K562 (cell line): ENCODE data around the gene MRI1. TPM values are rescaled to one million over a fixed set of nuclear protein-coding genes. Genes with fewer than 3 reads are reported as not detected.

Experiments
- ATAC-seq: fragments of 200-7000 bp; cut with Tn5 transposase; 3 replicates; pipeline ENCODE4 v1.9.1; 2020; ENCODE audit warnings: moderate library complexity
- BruUV-seq: library from RNA; stranded (reverse); fragments of 400-500 nt; replicated peaks from 2 replicates; lab custom pipeline; 2021; lab: Mats Ljungman, UMichigan
- CTCF ChIA-PET: fragments of 300-600 bp; formaldehyde crosslinking; extraction: SDS; loops from one replicate; lab custom pipeline; 2021; ENCODE audit warnings: low intra/inter-chr PET ratio; lab: Yijun Ruan, JAX
- POLR2A ChIA-PET: fragments of 300-600, 350-650 bp; sonication (Branson Sonifier 250); formaldehyde crosslinking; extraction: SDS; loops from one replicate; lab custom pipeline; 2021; ENCODE audit warnings: antibody characterized with exemption, inconsistent platforms; lab: Yijun Ruan, JAX
- DNase-seq, 4 experiments: peaks; one replicate each; pipeline versions ENCODE4 v3.0.0 to v3.0.0-alpha.2; 2011 to 2018; ENCODE audit warnings: low spot score in 3 of 4, mixed read lengths in 3 of 4; ENCODE audit errors: extremely low read depth in 1 of 4
- FAIRE-seq: peaks from 2 replicates; lab custom pipeline; 2011; peaks lifted over from hg19 to GRCh38; lab: Jason Lieb, UNC
- H2AFZ ChIP-seq: 2 replicates; pipeline ENCODE4 v1.6.0; 2011; ENCODE audit warnings: low read depth, low read length, control low read depth, inconsistent platforms
- H3K27ac ChIP-seq: fragments of 200-600 bp; 3 replicates; pipeline ENCODE4 v1.8.0; 2011; ENCODE audit warnings: low read depth, mild to moderate bottlenecking, control low read depth, inconsistent platforms, low read length, moderate library complexity, mixed read lengths; ENCODE audit errors: extremely low read depth
- H3K27me3 ChIP-seq, 2 experiments: fragments of 300-600 bp in 1 of 2; 2 replicates in 1 of 2; 3 replicates in 1 of 2; pipeline versions ENCODE4 v1.6.0 to v1.8.0; 2011; ENCODE audit warnings: inconsistent platforms in 2 of 2, low read length in 2 of 2, mild to moderate bottlenecking in 1 of 2, mixed read lengths in 1 of 2, moderate library complexity in 1 of 2; ENCODE audit not compliant: control insufficient read depth in 2 of 2, insufficient read depth in 2 of 2
- H3K36me3 ChIP-seq: fragments of 300-600 bp; 3 replicates; pipeline ENCODE4 v1.8.0; 2011; ENCODE audit warnings: mild to moderate bottlenecking, low read length, inconsistent platforms; ENCODE audit not compliant: control insufficient read depth, insufficient read depth
- H3K4me1 ChIP-seq, 2 experiments: fragments of 200-600 bp in 1 of 2; replicated peaks in 1 of 2; 2 replicates in 1 of 2; 3 replicates in 1 of 2; pipeline versions ENCODE4 v1.5.1 to v1.8.0; 2011; ENCODE audit warnings: inconsistent platforms in 2 of 2, low read length in 2 of 2, mild to moderate bottlenecking in 1 of 2, mixed read lengths in 1 of 2, moderate library complexity in 1 of 2; ENCODE audit not compliant: control insufficient read depth in 2 of 2, insufficient read depth in 2 of 2
- H3K4me2 ChIP-seq: 2 replicates; pipeline ENCODE4 v1.6.1; 2011; ENCODE audit warnings: low read length, control low read depth, inconsistent platforms, mixed read lengths; ENCODE audit not compliant: insufficient read depth
- H3K4me3 ChIP-seq: fragments of 200-600 bp; sonication (generic), shearing (Covaris generic); 2 replicates; pipeline ENCODE4 v1.5.1; 2016; ENCODE audit warnings: control low read depth, inconsistent platforms
- H3K79me2 ChIP-seq: fragments of 200-600 bp; 3 replicates; pipeline ENCODE4 v1.8.0; 2011; ENCODE audit warnings: low read length, inconsistent platforms; ENCODE audit not compliant: control insufficient read depth, insufficient read depth
- H3K9ac ChIP-seq, 2 experiments: 2 replicates each; pipeline versions ENCODE4 v1.6.0 to v1.6.1; 2011; ENCODE audit warnings: low read depth in 2 of 2, low read length in 2 of 2, control low read depth in 1 of 2, inconsistent platforms in 1 of 2, mild to moderate bottlenecking in 1 of 2, mixed read lengths in 1 of 2; ENCODE audit not compliant: insufficient read depth in 1 of 2
- H3K9me1 ChIP-seq: one replicate; pipeline ENCODE4 v1.6.0; 2011; ENCODE audit warnings: inconsistent platforms, mild to moderate bottlenecking, low read length, moderate library complexity; ENCODE audit not compliant: control insufficient read depth, insufficient read depth
- H3K9me3 ChIP-seq: replicated peaks from 2 replicates; pipeline ENCODE4 v1.5.1; 2011; ENCODE audit warnings: low read depth, low read length, inconsistent platforms; ENCODE audit not compliant: control insufficient read depth, insufficient read depth
- H4K20me1 ChIP-seq: replicated peaks from 2 replicates; pipeline ENCODE4 v1.6.1; 2011; ENCODE audit warnings: low read length, inconsistent platforms, mixed read lengths; ENCODE audit not compliant: control insufficient read depth, insufficient read depth
- BDP1 ChIP-seq: IDR thresholded peaks from 3 replicates; pipeline ENCODE4 v1.6.1; 2011; ENCODE audit not compliant: insufficient read length, insufficient read depth
- EP300 ChIP-seq: IDR thresholded peaks from 2 replicates; pipeline ENCODE4 v1.6.1; 2012; ENCODE audit warnings: low read length, improper control_type of control experiment
- HDAC1 ChIP-seq, 2 experiments: fragments of 450-650 bp; IDR thresholded peaks; 2 replicates each; pipeline ENCODE4 v1.6.1; 2016 to 2017; ENCODE audit warnings: inconsistent platforms in 1 of 2, mild to moderate bottlenecking in 1 of 2, moderate library complexity in 1 of 2
- PTRF ChIP-seq: fragments of 450-650 bp; IDR thresholded peaks from 2 replicates; pipeline ENCODE4 v1.6.1; 2016; ENCODE audit warnings: mild to moderate bottlenecking, missing genetic modification characterization, missing compliant biosample characterization
- SREBF2 ChIP-seq: sonication (generic); formaldehyde crosslinking; IDR thresholded peaks from 2 replicates; pipeline ENCODE4 v1.4.0; 2020; ENCODE audit warnings: mild to moderate bottlenecking, missing genetic modification reagents
- STAG1 ChIP-seq: sonication (generic); formaldehyde crosslinking; IDR thresholded peaks from 2 replicates; pipeline ENCODE4 v1.5.0; 2020; ENCODE audit warnings: missing genetic modification reagents, borderline replicate concordance
- ZNF551 ChIP-seq: fragments of 250-450 bp; sonication (Bioruptor Pico); IDR thresholded peaks from 2 replicates; pipeline ENCODE4 v1.5.0; 2021; ENCODE audit warnings: mild to moderate bottlenecking, moderate library complexity
- WGBS: fragments of 100-300 bp; shearing (Covaris generic); methylation state at CpG from one replicate; pipeline ENCODE4 v1.1.6; 2016; ENCODE audit warnings: low coverage, mixed read lengths; ENCODE audit not compliant: insufficient coverage; ENCODE audit errors: missing lambda C conversion rate; 5-methylcytosine and 5-hydroxymethylcytosine counted together
- in situ Hi-C: fragments of 300-500 bp; cut with MboI; formaldehyde crosslinking; loops from 4 replicates; pipeline ENCODE4 v1.15.0; 2018; ENCODE audit warnings: inconsistent platforms, mixed read lengths
- intact Hi-C: fragments of 100-400 bp; cut with micrococcal nuclease; formaldehyde crosslinking; loops from 2 replicates; pipeline ENCODE4 v1.14.2; 2022
- polyA plus RNA-seq, 8 experiments: library from polyadenylated mRNA; depleted of rRNA in 4 of 8; stranded (reverse) in 5 of 8; unstranded in 3 of 8; fragments of >200 nt; fragmentation: Nextera tagmentation in 2 of 8; fragmentation: Illumina TruSeq in 1 of 8; extraction: Ambion mirVana in 2 of 8; extraction: Trizol in 1 of 8; gene quantifications; 2 replicates each; pipeline versions ENCODE4 v1.2.1 to v1.2.3, GENCODE V29; 2011 to 2014; ENCODE audit warnings: inconsistent platforms in 1 of 8, missing spikeins in 1 of 8
- total RNA-seq, 7 experiments: library from RNA; depleted of rRNA in 6 of 7; stranded (reverse); fragments of >200 nt in 6 of 7; fragmentation: Illumina TruSeq in 2 of 7; extraction: Trizol in 2 of 7; gene quantifications; 2 replicates each; pipeline versions ENCODE4 v1.2.1 to v1.2.3, GENCODE V29; 2011 to 2021; ENCODE audit warnings: low replicate concordance in 1 of 7
- TF ChIP-seq, protein P1 (sequence below): fragments of 450-650 bp; formaldehyde crosslinking; IDR thresholded peaks from 2 replicates; pipeline ENCODE4 v1.4.0; 2022; ENCODE audit warnings: missing genetic modification characterization
- TF ChIP-seq, protein P2 (sequence below): fragments of 250-450 bp; sonication (Bioruptor Pico); IDR thresholded peaks from 2 replicates; pipeline ENCODE4 v1.8.0; 2022; ENCODE audit warnings: moderate library complexity, mild to moderate bottlenecking, inconsistent platforms
- TF ChIP-seq, protein P3 (sequence below), 2 experiments: fragments of 150-350 bp in 1 of 2; IDR thresholded peaks; 2 replicates each; pipeline ENCODE4 v1.6.1; 2012 to 2016; ENCODE audit warnings: low read depth in 2 of 2, low read length in 2 of 2, mild to moderate bottlenecking in 1 of 2, moderate library complexity in 1 of 2

The MRI1 gene
- total and polyA plus RNA-seq, 9 of the 15 experiments (the other 6 are each of a cell fraction or from before 2014, with no cell fraction given): 5.5 to 57.4 (median 28.2) TPM

DNA sequence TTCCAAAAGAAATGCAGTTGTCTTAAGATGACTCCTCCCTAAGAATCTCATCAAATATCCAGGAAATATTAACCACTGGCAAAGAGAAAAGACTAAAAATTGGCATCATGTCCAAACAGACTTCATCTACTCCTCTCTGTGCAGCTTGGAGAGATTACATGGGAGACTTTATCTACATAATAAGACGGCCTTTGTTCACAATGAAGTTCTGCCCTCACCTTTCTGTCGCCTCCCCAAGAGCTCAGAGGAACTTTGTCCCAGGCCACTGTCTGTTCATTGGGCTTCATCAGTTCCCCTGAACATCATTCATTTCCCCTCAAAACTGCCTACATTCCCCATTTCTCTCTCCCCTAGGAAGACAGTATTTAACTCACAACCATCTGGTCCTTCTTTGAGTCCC is 22.4 kb upstream of the MRI1 start:
- H3K9me1 ChIP-seq: no peaks in the 10 kb centered on the region
- DNase-seq (no peak), ATAC-seq (no peak), FAIRE-seq (no peak)
- no peak overlapping the region for H2AFZ ChIP-seq
- no TSS peak for BruUV-seq
- CTCF ChIA-PET: no interaction called here
- in situ Hi-C loops: no loop called here
- TF ChIP-seq PTRF (tag) (no peak), ZNF551 (CRISPR knock-in tag) (no peak), STAG1 (CRISPR knock-in tag) (no peak), EP300 (no peak), SREBF2 (CRISPR knock-in tag) (no peak), HDAC1 (IDR thresholded peaks at IDR 0.05) (no peak), BDP1 (no peak)
- TF ChIP-seq, protein P1, sequence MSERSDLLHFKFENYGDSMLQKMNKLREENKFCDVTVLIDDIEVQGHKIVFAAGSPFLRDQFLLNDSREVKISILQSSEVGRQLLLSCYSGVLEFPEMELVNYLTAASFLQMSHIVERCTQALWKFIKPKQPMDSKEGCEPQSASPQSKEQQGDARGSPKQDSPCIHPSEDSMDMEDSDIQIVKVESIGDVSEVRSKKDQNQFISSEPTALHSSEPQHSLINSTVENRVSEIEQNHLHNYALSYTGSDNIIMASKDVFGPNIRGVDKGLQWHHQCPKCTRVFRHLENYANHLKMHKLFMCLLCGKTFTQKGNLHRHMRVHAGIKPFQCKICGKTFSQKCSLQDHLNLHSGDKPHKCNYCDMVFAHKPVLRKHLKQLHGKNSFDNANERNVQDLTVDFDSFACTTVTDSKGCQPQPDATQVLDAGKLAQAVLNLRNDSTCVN (CRISPR knock-in tag): no peak
- TF ChIP-seq, protein P2, sequence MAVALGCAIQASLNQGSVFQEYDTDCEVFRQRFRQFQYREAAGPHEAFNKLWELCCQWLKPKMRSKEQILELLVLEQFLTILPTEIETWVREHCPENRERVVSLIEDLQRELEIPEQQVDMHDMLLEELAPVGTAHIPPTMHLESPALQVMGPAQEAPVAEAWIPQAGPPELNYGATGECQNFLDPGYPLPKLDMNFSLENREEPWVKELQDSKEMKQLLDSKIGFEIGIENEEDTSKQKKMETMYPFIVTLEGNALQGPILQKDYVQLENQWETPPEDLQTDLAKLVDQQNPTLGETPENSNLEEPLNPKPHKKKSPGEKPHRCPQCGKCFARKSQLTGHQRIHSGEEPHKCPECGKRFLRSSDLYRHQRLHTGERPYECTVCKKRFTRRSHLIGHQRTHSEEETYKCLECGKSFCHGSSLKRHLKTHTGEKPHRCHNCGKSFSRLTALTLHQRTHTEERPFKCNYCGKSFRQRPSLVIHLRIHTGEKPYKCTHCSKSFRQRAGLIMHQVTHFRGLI (CRISPR knock-in tag): no peak
- TF ChIP-seq, protein P3, sequence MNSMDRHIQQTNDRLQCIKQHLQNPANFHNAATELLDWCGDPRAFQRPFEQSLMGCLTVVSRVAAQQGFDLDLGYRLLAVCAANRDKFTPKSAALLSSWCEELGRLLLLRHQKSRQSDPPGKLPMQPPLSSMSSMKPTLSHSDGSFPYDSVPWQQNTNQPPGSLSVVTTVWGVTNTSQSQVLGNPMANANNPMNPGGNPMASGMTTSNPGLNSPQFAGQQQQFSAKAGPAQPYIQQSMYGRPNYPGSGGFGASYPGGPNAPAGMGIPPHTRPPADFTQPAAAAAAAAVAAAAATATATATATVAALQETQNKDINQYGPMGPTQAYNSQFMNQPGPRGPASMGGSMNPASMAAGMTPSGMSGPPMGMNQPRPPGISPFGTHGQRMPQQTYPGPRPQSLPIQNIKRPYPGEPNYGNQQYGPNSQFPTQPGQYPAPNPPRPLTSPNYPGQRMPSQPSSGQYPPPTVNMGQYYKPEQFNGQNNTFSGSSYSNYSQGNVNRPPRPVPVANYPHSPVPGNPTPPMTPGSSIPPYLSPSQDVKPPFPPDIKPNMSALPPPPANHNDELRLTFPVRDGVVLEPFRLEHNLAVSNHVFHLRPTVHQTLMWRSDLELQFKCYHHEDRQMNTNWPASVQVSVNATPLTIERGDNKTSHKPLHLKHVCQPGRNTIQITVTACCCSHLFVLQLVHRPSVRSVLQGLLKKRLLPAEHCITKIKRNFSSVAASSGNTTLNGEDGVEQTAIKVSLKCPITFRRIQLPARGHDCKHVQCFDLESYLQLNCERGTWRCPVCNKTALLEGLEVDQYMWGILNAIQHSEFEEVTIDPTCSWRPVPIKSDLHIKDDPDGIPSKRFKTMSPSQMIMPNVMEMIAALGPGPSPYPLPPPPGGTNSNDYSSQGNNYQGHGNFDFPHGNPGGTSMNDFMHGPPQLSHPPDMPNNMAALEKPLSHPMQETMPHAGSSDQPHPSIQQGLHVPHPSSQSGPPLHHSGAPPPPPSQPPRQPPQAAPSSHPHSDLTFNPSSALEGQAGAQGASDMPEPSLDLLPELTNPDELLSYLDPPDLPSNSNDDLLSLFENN (IDR thresholded peaks at IDR 0.05; ENCODE audit: low read depth in 2 of 2, low read length in 2 of 2): no peak
- no peaks in the 10 kb centered on the region for H4K20me1 ChIP-seq
- no peaks in the 10 kb centered on the region for H3K36me3 ChIP-seq
- no peaks in the 10 kb centered on the region for H3K79me2 ChIP-seq
- POLR2A ChIA-PET: interaction anchor here (0.6 to 1.5 kb wide), 2 partner anchors 12 to 30 kb away, joined by 4 read pairs; no protein-coding TSS in a partner anchor
- H3K4me3 ChIP-seq: no peak overlapping the region
- no peak overlapping the region for H3K27ac ChIP-seq
- 55% methylated on average over 2 of the region's 2 CpGs for WGBS
- no peaks in the 10 kb centered on the region; a peak in 1 of 5 replicates for H3K4me1 ChIP-seq
- no peaks in the 10 kb centered on the region for H3K27me3 ChIP-seq
- peaks cover 4% of the 10 kb centered on the region for H3K9me3 ChIP-seq
- intact Hi-C loops: no loop called here
- no peak overlapping the region for H3K9ac ChIP-seq
- H3K4me2 ChIP-seq: no peak overlapping the region
